HepG2 (cell line): ENCODE data around the gene E2F3.

ENCODE experiments used
- SIN3A ChIP-seq: IDR thresholded peaks from 2 replicates; pipeline ENCODE4 v1.6.1; 2011; ENCODE audit warnings: low read depth, mild to moderate bottlenecking, control low read depth, low read length, borderline replicate concordance
- TF ChIP-seq, protein P1 (sequence below): sonication (generic); formaldehyde crosslinking; IDR thresholded peaks from 2 replicates; pipeline ENCODE4 v1.4.0; 2020; ENCODE audit warnings: low read depth, missing genetic modification reagents

DNA sequence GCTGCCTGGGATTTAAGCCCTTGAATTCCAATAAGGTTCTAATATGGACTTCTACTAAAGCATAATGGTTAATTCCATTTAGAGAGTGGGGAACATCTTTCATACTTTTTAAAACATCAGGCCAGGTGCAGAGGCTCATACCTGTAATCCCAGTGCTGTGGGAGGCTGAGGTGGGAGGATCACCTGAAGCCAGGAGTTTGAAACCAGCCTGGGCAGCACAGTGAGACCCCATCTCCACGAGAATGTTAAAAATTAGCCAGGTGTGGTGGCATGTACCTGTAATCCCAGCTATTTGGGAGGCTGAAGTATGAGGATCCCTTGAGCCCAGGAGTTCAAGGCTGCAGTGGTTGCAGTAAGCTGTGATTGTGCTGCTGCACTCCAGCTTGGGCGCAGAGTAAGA lies 35.0 kb downstream of the E2F3 start:
- no peak for TF ChIP-seq SIN3A
- TF ChIP-seq, protein P1, sequence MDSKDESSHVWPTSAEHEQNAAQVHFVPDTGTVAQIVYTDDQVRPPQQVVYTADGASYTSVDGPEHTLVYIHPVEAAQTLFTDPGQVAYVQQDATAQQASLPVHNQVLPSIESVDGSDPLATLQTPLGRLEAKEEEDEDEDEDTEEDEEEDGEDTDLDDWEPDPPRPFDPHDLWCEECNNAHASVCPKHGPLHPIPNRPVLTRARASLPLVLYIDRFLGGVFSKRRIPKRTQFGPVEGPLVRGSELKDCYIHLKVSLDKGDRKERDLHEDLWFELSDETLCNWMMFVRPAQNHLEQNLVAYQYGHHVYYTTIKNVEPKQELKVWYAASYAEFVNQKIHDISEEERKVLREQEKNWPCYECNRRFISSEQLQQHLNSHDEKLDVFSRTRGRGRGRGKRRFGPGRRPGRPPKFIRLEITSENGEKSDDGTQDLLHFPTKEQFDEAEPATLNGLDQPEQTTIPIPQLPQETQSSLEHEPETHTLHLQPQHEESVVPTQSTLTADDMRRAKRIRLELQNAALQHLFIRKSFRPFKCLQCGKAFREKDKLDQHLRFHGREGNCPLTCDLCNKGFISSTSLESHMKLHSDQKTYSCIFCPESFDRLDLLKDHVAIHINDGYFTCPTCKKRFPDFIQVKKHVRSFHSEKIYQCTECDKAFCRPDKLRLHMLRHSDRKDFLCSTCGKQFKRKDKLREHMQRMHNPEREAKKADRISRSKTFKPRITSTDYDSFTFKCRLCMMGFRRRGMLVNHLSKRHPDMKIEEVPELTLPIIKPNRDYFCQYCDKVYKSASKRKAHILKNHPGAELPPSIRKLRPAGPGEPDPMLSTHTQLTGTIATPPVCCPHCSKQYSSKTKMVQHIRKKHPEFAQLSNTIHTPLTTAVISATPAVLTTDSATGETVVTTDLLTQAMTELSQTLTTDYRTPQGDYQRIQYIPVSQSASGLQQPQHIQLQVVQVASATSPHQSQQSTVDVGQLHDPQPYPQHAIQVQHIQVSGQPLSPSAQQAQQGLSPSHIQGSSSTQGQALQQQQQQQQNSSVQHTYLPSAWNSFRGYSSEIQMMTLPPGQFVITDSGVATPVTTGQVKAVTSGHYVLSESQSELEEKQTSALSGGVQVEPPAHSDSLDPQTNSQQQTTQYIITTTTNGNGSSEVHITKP = no peak
